CD4-positive, alpha-beta T cell treated with Interleukin-1 beta for 1 hour (primary cell): Measurements from ENCODE around the gene ZCCHC2.
A peak's percentile ranks its signal among the peaks of the same experiment; 100 is the strongest.

Experiments used
- DNase-seq, 2 donors: peaks; one replicate each; pipeline ENCODE4 v3.0.0-alpha.2; 2020 to 2022

Gene ZCCHC2

DNA sequence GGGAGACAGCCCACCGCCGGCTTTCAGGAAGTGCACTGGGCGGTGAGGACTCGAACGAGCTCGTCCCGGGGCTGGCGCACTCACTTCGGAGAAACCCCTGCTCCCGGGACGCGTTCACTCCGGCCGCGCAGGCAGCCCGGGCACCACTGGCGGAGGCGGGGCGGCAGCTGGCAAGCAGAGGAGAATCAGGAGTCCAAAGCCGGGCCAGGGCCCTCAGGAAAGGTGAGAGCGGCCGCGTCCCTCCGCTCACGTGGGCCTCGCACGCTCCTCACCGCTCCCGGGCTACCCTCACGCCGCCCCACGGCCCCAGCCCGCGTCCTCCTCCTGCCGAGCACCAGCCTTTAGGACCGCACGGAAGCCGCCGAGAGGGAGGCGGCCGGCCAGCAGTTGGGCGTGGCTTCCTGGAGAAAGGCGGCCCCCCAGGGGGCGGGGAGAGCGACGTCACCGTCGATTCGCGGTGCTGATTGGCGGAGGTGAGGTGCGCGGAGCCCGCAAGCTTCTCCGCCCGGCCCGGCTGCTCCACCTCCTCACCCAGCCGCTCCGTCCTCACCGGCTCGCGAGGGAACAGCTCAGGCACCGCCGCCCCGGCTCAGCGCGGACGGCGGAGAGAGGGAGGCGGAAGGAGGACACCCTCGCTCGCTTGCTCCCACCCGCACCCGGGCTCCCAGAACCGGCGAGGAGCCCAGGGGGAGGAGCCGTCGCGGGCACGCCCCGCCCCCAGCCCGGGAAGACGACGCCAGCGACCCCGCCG lies at the start of gene ZCCHC2:
TSS of gene ZCCHC2 (plus strand) at position 522 of the 751 bp plus-strand sequence. CDS start 400 bp downstream, outside the sequence.
- peak; percentile 98 for DNase-seq

DNA sequence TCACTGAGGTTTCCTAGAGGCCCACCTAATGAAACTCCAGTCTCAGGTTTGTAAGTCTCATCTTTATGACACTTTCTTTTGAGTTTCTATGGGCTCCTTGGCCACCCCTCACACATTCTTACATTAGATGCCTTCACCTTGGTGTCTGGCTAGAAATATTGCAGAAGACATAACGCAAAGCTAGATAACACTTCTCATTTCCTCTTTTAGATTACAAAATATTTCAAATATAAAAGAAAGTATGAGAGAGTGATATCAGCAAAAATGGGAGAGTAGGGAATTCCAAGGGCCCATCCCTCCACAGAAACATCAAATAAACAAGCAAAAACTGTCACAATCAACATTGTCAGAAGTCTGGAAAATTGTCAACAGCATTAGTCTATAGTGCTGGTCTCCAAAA lies 43.3 kb upstream of the ZCCHC2 start:
- no peak for DNase-seq

DNA sequence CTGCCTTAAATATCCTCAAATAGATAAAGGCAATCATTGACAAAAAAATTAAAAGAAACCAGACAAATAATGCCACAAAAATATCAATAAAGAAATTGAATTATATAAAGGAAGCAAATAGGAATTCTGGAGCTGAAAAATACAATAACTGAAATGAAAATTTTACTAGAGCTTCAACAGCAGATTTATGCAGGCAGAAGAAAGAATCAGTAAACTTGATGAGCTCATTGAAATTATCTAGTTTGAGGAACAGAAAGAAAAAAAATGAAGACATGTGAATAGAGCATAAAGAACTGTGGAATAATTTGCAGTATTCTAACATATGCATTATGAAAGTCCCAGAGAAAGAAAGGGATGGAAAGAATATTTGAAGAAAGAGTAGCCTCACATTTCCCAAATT lies 41.9 kb upstream of the ZCCHC2 start:
- no peak for DNase-seq

DNA sequence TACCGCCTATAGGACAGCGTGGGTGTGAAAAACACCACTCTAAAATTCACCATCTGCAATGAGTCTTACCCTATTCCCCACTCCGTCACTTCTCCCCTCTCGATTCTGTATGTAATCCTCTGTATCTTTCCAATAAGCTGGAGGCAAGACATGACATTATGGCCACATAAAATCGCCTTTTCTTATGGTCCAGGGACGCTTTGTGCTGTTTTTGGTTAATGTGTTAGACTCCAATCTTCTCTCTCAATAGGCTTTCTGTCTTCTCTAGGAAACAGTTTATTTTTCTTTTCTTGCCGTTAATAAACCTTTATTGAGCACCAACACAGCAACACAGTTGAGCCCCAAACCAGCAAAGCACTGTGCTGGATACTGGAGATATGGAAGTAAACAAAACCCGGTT lies 37.9 kb upstream of the ZCCHC2 start:
- DNase-seq, result no peak

DNA sequence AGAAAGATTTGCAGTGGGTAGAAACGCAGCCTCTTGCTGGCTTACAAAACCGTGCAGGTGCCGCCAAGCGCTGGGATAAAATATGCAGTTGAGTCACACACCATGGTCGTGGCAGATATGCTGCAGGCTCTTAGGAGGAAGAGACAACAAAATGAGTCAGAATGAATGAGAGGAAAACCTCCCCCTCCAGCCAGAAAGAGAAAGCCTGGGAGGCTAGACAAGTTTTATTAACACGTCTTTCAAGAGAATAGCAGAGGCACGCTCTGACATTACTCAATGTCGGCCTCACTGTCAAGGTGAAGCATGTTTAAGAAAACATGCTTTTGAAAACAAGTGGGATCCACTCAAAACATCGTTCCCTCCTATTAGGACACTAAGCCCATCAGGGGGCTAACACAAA lies 37.1 kb upstream of the ZCCHC2 start:
- DNase-seq, result no peak

DNA sequence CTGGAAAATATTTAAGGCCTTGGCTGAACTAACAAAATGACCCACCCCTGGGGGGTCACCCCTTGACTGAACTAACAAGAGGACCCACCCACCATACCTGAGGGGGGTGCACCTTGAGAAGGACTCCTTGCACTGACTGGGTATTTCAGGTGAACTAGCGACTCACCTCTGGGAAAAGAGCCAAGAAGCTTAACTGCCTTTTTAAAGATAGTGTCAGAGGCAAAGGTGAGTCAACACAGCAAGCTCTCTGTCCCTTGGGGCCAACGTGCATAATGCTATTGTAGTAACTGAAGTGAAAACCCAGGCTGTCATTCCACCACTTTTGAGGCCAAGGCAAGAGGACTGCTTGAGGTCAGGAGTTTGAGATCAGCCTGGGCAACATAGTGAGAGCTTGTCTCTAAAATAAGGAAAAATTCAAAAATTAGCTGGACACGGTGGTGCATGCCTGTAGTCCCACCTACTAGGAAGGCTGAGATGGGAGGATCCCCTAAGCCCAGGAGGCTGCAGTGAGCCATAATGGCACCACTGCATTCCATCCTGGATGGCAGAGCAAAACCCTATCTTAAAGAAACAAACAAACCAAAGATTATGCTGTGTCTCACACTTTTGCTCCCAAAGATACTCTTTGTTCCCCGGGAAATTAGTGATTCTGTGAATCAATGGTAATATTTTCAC lies 36.4 kb upstream of the ZCCHC2 start:
- DNase-seq, result no peak

DNA sequence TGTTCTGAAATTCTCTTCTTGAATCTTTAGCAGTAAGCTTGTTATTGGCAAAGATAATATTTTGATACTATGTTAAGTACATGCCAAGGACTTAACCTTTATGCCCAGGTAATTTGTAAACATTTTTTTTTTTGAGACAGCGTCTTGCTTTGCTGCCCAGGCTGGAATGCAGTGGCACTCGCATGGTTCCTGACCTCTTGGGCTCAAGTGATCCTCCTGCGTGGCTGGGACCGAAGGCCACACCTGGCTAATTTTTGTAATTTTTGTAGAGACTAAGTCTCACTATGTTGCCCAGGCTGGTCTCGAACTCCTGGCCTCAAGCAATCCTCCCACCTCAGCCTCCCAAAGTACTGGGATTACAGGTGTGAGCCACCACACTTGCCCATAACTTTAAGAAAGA lies 35.7 kb upstream of the ZCCHC2 start:
- no peak for DNase-seq

DNA sequence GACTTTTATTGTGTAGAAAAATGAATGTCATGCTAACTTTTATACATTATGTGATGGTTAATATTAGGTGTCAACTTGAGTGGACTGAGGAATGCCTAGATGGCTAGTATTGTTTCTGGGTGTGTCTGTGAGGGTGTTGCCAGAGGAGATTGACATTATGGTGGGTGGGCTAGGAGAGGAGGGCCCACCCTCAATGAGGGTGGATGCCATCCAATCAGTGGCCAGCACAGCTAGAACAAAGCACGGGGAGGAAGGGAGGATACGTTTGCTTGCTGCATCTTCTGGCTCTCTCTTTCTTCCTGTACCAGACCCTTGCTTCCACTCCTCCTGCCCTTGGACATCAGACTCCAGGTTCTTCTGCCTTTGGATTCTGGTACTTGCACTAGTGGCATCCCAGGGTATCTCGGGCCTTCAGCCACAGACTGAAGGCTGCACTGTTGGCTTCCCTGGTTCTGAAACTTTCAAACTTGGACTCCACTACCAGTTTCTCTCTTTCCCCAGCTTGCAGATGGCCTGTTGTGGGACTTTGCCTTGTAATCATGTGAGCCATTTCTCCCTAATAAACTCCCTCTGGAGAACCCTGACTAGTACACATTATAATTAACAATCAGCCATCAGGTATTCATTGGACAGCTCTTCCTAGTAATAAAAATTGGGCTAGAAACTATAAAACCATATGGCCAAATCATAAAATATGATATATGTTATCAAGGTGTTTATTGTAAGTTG lies 31.7 kb upstream of the ZCCHC2 start:
- no peak for DNase-seq

DNA sequence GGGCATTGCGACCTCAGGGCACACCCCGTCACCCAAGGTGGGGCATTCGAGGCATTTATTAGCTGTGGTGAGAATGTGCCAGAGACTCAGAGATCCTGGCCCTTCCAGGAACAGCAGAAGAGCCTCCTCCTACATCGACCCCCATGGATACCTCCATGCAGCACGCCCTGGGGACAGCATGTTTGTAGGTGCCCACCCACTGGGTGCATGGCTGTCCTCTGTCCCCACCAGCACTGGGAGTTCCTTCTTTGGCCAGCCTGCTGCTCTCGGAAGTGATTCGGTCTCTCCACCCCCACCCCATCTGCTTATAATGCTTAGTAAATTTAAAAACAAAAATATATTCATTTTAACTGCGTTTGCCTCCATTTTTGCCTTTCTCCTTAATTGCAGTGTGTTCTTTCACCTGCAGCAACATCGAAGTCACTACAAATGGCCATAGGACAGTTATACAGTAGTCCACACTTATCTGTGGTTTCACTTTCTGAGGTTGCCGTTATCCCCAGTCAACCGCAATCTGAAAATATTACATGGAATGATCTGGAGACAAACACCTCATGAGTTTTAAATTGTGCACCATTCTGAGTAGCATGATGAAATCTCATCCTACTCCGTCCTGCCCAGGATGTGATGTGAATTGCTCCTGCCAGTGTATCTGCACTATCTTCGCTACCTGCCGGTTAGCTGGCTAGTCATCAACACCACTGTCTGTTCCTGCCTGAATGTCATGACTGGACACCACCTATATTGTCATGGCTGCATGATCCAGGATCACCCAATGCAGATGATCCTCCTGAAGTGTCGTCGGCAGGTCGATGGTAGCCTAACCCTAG lies 29.6 kb upstream of the ZCCHC2 start:
- DNase-seq, result no peak

DNA sequence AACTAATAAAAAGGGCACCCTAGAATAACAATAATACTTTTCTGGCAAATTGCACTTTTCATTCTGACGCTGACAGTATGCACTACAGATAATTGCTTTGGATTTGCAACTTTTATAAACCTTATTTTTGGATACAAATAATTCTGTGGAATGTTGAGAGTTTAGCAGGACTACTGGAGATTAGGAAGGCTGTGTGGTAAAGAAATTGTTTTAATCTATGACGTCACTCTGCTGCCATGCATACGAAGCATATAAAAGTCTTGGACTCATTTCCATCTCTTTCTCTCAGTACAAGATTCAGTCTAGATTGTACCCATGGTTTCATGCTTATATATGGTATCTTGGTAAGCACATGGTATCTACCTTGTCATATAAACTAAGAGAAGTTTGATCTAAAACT lies 28.1 kb upstream of the ZCCHC2 start:
- no peak for DNase-seq

DNA sequence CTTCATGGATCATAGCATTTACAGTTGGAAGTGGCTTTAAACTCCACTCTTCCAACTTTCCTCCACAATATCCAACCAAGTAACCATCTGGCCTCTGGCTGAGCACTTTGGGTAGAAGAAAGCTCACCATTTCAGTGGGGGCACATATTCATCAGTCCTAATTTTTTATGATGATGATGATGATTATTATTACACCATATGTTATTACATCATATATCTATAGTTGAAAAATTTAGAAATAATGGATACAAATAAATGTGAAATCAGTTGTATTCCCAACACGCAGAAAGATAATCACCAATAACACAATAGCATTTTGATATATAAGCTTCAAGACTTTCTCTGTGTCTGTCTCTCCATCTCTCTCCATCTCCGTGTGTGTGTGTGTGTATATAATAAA lies 26.6 kb upstream of the ZCCHC2 start:
- DNase-seq, result no peak

DNA sequence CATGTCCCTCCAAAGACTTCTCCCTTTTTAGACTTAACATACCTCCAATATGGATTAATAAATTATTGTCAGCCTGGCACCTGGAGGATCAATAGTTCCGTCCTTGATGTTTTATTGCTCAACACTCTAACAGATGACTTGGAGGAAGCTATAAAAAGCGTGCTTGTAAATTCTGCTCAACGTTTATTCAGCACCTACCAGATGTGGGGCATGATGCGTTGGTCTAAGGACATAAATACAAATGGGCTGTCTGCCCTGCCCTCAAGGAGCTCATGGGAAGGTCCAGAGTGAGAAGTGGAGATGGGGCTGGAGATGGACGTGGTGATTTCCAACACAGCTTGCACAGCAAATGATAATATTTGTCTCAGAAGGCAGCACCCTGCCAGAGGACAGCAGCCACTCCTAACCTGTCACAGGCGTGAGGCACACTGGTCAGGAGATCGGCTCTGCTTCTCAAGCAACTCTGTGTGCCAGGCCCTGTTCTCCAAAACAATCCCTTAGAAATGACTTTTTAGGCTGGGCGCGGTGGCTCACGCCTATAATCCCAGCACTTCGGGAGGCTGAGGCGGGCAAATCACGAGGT lies 25.5 kb upstream of the ZCCHC2 start:
- DNase-seq, result no peak

DNA sequence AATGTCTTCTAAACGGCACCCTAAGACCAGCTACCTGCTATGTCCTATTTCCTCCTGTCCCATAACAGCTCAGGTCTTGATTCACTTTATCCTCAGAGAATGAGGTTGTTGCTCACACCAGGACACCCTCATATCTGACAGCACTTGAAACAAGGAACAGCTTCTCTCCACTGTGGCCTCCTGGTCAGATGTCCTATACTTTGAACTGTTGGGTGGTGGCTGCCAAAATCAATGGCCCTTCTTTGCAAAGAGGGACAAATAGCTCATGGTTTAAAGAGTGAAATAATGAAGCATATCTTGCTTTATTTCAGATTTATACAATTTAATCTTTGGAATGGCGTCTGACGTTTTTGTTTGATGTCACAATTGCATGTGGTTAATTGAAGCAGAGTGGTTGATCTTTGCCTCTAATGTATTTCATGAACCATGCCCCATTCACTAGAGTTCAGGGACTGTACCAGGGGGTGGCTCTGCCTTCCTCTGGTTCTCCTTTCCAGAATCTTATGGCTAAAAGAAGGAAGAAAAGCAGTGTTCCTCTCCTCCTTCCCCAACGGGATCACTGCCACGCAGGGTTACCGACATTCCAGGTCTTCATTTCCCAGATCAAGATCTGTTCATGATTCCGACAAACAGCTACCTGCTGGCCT lies 24.1 kb upstream of the ZCCHC2 start:
- DNase-seq, result no peak

DNA sequence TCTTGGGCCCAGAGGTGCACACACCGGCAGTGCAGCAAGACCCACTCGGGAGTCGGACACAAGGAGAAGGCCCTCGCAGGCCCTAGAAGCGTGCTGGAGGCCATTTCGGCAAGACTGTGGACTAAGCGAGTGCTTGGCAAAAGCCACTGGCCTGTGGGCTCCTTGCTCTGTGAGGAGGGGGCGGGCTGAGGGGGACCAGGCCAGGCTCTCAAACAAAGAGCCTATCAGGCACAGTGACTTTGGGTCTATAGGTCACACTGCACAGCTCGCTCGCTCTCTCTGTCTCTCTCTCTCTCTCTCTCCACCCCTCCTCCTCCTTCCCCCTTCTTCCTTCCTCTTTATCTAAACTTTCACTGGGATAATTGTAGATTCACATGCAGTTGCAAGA lies 23.6 kb upstream of the ZCCHC2 start:
- no peak for DNase-seq

DNA sequence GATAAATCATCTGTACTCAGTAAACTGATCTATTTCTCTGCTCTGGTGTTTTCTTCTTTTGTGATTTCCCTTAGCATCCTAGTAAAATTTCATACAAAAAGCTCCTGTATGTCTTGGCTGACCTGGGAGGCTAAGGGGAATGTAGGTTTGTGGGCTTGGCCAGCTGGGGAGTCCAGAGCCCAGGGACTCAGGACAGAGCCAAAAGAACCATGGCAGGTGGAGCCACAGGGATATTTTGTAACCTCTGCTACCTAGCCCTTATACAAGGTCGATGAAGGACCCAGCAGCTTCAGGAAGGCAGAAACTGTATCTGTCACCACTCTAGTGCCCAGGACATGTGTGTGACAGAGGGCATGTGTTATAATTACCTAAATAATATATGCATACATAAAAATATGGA lies 22.7 kb upstream of the ZCCHC2 start:
- DNase-seq, result no peak

DNA sequence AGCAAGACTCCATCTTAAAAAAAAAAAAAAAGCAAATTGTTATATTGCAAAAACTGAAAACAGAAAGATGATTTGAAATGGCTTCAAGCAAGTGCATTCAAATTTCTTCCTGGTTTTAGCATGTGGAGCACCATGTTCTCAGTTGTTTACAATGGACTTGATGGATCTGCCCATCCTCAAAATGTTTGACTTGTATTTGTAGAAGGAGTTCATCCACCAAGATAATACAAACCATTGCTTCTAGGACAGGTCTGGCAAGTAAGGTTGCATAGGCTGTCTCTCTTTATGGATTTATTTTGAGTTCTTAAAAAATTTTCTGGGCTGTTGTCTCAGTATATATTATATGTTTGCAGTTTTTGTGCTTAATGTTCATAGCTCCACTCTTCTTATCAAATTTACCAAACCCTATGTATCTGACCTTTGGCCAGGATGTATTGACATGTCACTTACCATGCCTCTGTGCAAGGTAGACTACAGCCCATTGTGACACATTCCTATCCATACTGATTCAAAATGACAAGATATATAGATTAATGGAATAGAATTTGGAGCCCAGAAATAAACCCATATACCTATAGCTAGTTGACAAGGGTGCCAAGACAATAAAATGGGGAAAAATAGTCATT lies 21.7 kb upstream of the ZCCHC2 start:
- DNase-seq, result no peak

DNA sequence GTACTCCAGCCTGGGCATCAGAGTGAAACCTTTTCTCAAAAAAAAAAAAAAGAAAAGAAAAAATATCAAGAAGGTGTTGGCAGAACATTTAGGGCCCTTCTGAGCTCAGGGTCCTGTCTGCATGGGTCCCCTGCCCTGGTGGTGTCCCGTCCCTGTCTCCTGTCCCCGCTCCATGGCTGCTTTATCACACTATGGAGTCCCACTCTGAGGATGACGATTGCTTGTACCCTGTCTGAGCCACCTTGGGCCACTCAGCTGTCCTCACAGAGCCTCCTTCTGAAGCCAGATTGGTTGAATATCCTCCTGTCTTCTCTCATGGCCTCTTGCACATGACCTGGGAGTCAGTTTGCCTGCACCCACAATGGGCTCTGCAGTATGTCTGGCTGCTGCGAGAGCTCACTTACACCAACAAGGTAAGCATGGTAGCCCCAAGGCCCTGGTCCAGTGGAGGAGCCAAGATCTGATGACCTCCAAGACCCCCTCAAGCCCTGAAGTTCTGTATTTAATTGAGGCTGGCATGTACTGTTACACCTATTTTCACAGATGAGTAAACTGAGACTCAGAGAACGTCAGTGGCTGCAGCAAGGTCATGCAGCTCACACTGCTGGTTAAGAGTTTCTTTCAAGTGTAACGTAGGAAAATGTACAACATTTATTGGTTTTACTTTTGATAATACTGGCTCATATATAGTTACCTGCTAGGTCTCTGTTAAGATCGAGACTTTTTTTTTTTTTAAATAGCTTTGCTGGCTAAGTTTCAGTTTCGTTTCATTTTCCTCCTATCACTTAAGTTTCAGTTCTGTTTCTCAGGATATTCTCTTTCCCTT lies 16.9 kb upstream of the ZCCHC2 start:
- DNase-seq, result peak in 1 of 2 donors; percentile 26

DNA sequence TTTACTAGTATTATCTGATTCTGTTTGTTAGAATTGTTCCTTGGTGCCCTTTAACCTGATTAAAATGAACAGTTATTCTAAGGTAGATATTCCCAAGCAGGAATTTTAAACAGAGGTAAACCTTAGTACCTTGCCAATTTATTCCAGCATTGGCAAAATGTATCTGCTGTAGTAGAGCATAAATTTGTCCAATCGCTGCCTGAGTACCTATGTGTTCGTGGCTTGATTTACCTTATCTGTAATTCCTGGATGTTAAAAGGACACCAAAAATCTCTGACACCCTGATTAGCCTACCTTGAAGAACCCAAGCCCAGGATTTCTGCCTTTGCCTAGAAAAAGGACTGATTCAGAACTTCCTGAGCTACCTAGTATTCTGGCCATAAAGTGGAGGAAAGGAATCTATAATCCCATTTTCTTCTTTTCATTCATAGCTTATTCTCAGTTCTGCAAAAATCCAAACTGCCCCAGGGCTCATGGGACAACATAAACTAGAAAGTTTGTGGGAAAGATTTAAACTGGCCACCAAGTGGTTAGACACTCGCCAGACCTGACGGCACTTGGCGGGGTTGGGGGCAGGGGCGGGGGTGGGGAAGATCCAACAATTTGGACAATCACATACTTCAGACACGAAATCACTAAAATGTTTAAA lies 16.2 kb upstream of the ZCCHC2 start:
- no peak for DNase-seq

DNA sequence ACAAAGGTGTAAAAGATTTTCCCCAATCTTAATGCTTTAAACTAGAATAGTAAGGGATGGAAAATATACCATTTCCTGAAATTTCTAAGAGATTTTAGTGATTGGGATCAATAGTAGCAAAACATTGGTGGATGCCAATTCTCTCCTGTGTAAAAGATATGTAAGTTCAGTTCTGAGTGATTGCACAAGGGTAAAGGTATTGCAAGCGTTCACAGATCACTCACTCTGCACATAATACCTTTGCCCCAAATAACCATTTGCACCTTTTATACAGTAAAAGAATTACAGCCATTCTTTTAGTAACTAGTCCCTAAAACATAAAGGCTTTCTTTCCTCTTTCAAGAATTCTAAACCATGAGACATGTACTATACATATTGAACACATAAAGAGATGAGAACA lies 13.0 kb upstream of the ZCCHC2 start:
- no peak for DNase-seq

DNA sequence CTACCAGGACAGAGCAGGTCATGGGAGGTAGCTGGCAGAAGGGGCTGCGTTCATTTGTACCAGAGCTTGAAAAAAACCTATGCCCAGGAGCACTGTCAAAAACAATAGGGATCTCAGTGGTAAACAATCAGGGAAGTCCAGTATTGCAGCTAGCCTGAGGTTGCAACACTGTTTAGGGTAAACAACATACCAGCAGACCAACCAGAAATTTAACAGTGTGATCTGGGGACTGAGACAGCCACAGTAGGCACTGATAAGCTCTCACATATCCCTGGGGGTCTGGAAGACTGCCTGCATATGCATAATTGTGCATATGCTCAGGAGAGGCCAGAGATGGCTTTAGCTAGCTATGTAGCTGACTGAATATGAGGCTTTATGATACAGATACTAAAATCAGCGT lies 12.0 kb upstream of the ZCCHC2 start:
- DNase-seq, result peak in 1 of 2 donors; percentile 5
